SK-N-SH treated with all-trans-retinoic acid at 6 μM for 48 hours (cell line): ENCODE data around the gene AVEN.

Experiments
- ATAC-seq: fragments of 200-7000 bp; cut with Tn5 transposase; 3 replicates; pipeline ENCODE4 v1.9.1; 2020; ENCODE audit warnings: mild to moderate bottlenecking, moderate library complexity
- ARNTL ChIP-seq: fragments of 450-650 bp; formaldehyde crosslinking; IDR thresholded peaks from 2 replicates; pipeline ENCODE4 v1.5.0; 2020; ENCODE audit warnings: low read depth, mild to moderate bottlenecking, moderate library complexity, borderline replicate concordance
- BACH2 ChIP-seq: fragments of 250-450 bp; sonication (Bioruptor Pico); IDR thresholded peaks from 2 replicates; pipeline ENCODE4 v1.9.0; 2021; ENCODE audit warnings: mild to moderate bottlenecking, borderline replicate concordance
- CSDC2 ChIP-seq: fragments of 250-450 bp; sonication (Bioruptor Pico); IDR thresholded peaks from 2 replicates; pipeline ENCODE4 v1.5.0; 2020; ENCODE audit warnings: mild to moderate bottlenecking, moderate library complexity
- CSRNP3 ChIP-seq: fragments of 250-450 bp; sonication (Bioruptor Pico); IDR thresholded peaks from 2 replicates; pipeline ENCODE4 v1.5.1; 2021; ENCODE audit warnings: mild to moderate bottlenecking, moderate library complexity
- ESRRG ChIP-seq: fragments of 250-450 bp; sonication (Bioruptor Pico); IDR thresholded peaks from 2 replicates; pipeline ENCODE4 v1.6.1; 2021; ENCODE audit warnings: mild to moderate bottlenecking
- GLIS3 ChIP-seq: fragments of 250-450 bp; sonication (Bioruptor Pico); IDR thresholded peaks from 2 replicates; pipeline ENCODE4 v1.5.0; 2020; ENCODE audit warnings: mild to moderate bottlenecking, moderate library complexity
- ISL1 ChIP-seq: fragments of 250-450 bp; sonication (Bioruptor Pico); IDR thresholded peaks from 2 replicates; pipeline ENCODE4 v2.1.2; 2022; ENCODE audit warnings: mild to moderate bottlenecking, moderate library complexity
- OSR1 ChIP-seq: fragments of 250-450 bp; sonication (Bioruptor Pico); IDR thresholded peaks from 2 replicates; pipeline ENCODE4 v1.8.0; 2022; ENCODE audit warnings: moderate library complexity, mild to moderate bottlenecking, inconsistent platforms
- PATZ1 ChIP-seq: fragments of 250-450 bp; sonication (Bioruptor Pico); IDR thresholded peaks from 2 replicates; pipeline ENCODE4 v1.8.0; 2020; ENCODE audit warnings: mild to moderate bottlenecking, moderate library complexity, borderline replicate concordance
- PPARA ChIP-seq: fragments of 250-450 bp; sonication (Bioruptor Pico); IDR thresholded peaks from 2 replicates; pipeline ENCODE4 v1.5.0; 2020; ENCODE audit warnings: mild to moderate bottlenecking, borderline replicate concordance
- RARB ChIP-seq: fragments of 250-450 bp; sonication (Bioruptor Pico); IDR thresholded peaks from 2 replicates; pipeline ENCODE4 v1.8.0; 2021; ENCODE audit warnings: mild to moderate bottlenecking, moderate library complexity
- SNAI2 ChIP-seq: fragments of 250-450 bp; sonication (Bioruptor Pico); IDR thresholded peaks from 2 replicates; pipeline ENCODE4 v1.5.0; 2020; ENCODE audit warnings: mild to moderate bottlenecking, moderate library complexity
- TCF4 ChIP-seq: fragments of 250-450 bp; sonication (Bioruptor Pico); IDR thresholded peaks from 2 replicates; pipeline ENCODE4 v1.8.0; 2021; ENCODE audit warnings: mild to moderate bottlenecking, moderate library complexity, borderline replicate concordance
- TOX ChIP-seq: fragments of 250-450 bp; sonication (Bioruptor Pico); IDR thresholded peaks from 2 replicates; pipeline ENCODE4 v1.8.0; 2021; ENCODE audit warnings: mild to moderate bottlenecking, moderate library complexity, borderline replicate concordance
- TSHZ2 ChIP-seq: fragments of 250-450 bp; sonication (Bioruptor Pico); IDR thresholded peaks from 2 replicates; pipeline ENCODE4 v1.5.0; 2020; ENCODE audit warnings: mild to moderate bottlenecking, moderate library complexity
- ZFP3 ChIP-seq: fragments of 250-450 bp; sonication (Bioruptor Pico); IDR thresholded peaks from 2 replicates; pipeline ENCODE4 v1.5.0; 2020; ENCODE audit warnings: mild to moderate bottlenecking, moderate library complexity
- ZFP30 ChIP-seq: fragments of 450-650 bp; formaldehyde crosslinking; IDR thresholded peaks from 2 replicates; pipeline ENCODE4 v1.5.0; 2022; ENCODE audit warnings: mild to moderate bottlenecking, moderate library complexity
- ZNF565 ChIP-seq: fragments of 450-650 bp; formaldehyde crosslinking; conservative IDR thresholded peaks from 2 replicates; pipeline ENCODE4 v1.5.0; 2020; ENCODE audit warnings: low read depth, mild to moderate bottlenecking, moderate library complexity
- ZNF70 ChIP-seq: fragments of 450-650 bp; formaldehyde crosslinking; IDR thresholded peaks from 2 replicates; pipeline ENCODE4 v1.5.0; 2020; ENCODE audit warnings: mild to moderate bottlenecking, moderate library complexity
- ZNF8 ChIP-seq: fragments of 450-650 bp; formaldehyde crosslinking; IDR thresholded peaks from 2 replicates; pipeline ENCODE4 v1.5.0; 2020; ENCODE audit warnings: mild to moderate bottlenecking, moderate library complexity
- TF ChIP-seq, protein P1 (sequence below): fragments of 250-450 bp; sonication (Bioruptor Pico); IDR thresholded peaks from 2 replicates; pipeline ENCODE4 v1.8.0; 2021; ENCODE audit warnings: low read depth, mild to moderate bottlenecking, moderate library complexity, borderline replicate concordance
- TF ChIP-seq, protein P2 (sequence below): fragments of 250-450 bp; sonication (Bioruptor Pico); IDR thresholded peaks from 2 replicates; pipeline ENCODE4 v1.5.1; 2020; ENCODE audit warnings: low read depth, mild to moderate bottlenecking, moderate library complexity

AVEN gene

DNA sequence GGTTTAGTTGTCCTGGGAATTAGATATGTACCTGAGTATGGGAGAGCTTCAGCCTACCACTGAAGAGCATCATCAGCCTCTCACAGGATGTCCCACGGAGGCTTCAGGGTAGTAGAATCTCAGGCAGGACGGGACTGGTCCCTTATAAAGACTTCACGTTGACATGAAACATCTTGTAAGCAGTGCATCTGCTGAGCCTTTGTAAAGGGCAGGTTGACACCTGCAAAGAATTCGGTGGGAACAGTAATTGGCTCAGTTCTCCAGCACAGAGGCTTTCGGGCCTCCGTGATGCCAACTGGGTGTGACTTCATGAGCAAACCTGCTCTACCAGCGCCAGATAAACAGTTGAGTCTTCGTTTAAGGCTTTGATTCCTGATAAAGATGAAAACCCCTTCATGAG is 26.9 kb upstream of the AVEN start (continued):
- TF ChIP-seq, protein P1, sequence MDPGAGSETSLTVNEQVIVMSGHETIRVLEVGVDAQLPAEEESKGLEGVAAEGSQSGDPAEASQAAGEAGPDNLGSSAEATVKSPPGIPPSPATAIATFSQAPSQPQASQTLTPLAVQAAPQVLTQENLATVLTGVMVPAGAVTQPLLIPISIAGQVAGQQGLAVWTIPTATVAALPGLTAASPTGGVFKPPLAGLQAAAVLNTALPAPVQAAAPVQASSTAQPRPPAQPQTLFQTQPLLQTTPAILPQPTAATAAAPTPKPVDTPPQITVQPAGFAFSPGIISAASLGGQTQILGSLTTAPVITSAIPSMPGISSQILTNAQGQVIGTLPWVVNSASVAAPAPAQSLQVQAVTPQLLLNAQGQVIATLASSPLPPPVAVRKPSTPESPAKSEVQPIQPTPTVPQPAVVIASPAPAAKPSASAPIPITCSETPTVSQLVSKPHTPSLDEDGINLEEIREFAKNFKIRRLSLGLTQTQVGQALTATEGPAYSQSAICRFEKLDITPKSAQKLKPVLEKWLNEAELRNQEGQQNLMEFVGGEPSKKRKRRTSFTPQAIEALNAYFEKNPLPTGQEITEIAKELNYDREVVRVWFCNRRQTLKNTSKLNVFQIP: no peak
- TF ChIP-seq ARNTL (CRISPR knock-in tag): no peak

DNA sequence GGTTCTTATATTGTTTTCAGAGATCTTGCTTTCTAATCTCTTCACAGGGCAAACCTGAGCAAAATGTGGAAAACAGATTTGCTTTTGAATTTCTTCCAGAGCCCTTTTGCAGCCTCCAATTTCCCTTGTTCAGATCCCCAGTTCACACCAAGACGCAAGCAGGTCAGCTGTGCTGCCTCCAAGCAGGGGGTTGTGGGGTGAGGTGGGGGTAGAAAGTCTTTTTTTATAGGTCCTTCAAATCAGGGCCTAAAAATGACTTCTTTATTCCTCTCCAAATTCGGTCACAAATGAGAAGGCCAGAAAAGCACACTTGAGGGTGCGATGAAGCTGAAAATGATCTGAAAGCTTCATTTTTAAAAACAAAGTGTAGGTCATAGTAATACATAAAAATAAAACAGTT is 26.3 kb upstream of the AVEN start:
- no peak for ATAC-seq

GRCh38 chr15:34064438-34064837 is 25.4 kb upstream of the AVEN start:
- no peak for ATAC-seq
- no peak for TF ChIP-seq TSHZ2 (CRISPR knock-in tag)
- no peak for TF ChIP-seq OSR1 (CRISPR knock-in tag)
- TF ChIP-seq ISL1 (CRISPR knock-in tag): no peak
- TF ChIP-seq TCF4 (CRISPR knock-in tag): no peak
- no peak for TF ChIP-seq PATZ1 (CRISPR knock-in tag)
- TF ChIP-seq SNAI2: no peak
- TF ChIP-seq RARB (CRISPR knock-in tag): no peak
- TF ChIP-seq ZNF70: no peak
- no peak for TF ChIP-seq BACH2 (CRISPR knock-in tag)
- TF ChIP-seq ARNTL (CRISPR knock-in tag): no peak

More for the DNA sequence above, 26.3 kb upstream of the AVEN start:
- TF ChIP-seq ZFP3 (CRISPR knock-in tag) (no peak), OSR1 (CRISPR knock-in tag) (no peak), TOX (no peak), TCF4 (CRISPR knock-in tag) (no peak), ZFP30 (no peak), RARB (CRISPR knock-in tag) (no peak), ISL1 (CRISPR knock-in tag) (no peak), CSDC2 (CRISPR knock-in tag) (no peak), ZNF8 (no peak), ESRRG (CRISPR knock-in tag) (no peak), SNAI2 (no peak), GLIS3 (CRISPR knock-in tag) (no peak), CSRNP3 (CRISPR knock-in tag) (no peak), ZNF565 (CRISPR knock-in tag) (no peak), PPARA (CRISPR knock-in tag) (no peak), TSHZ2 (CRISPR knock-in tag) (no peak)
- TF ChIP-seq, protein P2, sequence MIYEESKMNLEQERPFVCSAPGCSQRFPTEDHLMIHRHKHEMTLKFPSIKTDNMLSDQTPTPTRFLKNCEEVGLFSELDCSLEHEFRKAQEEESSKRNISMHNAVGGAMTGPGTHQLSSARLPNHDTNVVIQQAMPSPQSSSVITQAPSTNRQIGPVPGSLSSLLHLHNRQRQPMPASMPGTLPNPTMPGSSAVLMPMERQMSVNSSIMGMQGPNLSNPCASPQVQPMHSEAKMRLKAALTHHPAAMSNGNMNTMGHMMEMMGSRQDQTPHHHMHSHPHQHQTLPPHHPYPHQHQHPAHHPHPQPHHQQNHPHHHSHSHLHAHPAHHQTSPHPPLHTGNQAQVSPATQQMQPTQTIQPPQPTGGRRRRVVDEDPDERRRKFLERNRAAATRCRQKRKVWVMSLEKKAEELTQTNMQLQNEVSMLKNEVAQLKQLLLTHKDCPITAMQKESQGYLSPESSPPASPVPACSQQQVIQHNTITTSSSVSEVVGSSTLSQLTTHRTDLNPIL: no peak
- TF ChIP-seq, protein P1: no peak
